Breast epithelium (tissue), 3 donors: Measurements from ENCODE around the gene CFAP119.
"Not testable (repeated sequence)": the region's sequence is repeated elsewhere in the genome, so short reads cannot be mapped to it uniquely, and the experiment has no call there.

Experiments
- POLR2A ChIP-seq: fragments of 450-650 bp; IDR thresholded peaks from one replicate; pipeline ENCODE4 v1.6.1; 2016; ENCODE audit warnings: antibody characterized with exemption, mild to moderate bottlenecking, moderate library complexity
- TF ChIP-seq, protein P1 (sequence below), 3 donors: fragments of 450-650 bp; IDR thresholded peaks; one replicate each; pipeline ENCODE4 v1.5.1; 2016 to 2017; ENCODE audit warnings: antibody characterized with exemption in 3 of 3, mild to moderate bottlenecking in 3 of 3, moderate library complexity in 3 of 3

DNA sequence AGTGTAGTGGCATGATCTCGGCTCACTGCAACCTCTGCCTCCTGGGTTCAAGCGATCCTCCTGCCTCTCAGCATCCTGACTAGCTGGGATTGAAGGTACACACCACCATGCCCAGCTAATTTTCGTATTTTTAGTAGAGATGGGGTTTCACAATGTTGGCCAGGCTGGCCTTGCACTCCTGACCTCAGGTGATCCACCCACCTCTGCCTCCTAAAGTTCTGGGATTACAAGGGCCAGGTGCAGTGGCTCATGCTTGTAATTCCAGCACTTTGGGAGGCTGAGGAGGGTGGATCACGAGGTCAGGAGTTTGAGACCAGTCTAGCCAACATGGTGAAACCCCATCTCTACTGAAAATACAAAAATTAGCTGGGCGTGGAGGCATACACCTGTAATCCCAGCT lies 47.8 kb upstream of the CFAP119 start:
- TF ChIP-seq, protein P1, sequence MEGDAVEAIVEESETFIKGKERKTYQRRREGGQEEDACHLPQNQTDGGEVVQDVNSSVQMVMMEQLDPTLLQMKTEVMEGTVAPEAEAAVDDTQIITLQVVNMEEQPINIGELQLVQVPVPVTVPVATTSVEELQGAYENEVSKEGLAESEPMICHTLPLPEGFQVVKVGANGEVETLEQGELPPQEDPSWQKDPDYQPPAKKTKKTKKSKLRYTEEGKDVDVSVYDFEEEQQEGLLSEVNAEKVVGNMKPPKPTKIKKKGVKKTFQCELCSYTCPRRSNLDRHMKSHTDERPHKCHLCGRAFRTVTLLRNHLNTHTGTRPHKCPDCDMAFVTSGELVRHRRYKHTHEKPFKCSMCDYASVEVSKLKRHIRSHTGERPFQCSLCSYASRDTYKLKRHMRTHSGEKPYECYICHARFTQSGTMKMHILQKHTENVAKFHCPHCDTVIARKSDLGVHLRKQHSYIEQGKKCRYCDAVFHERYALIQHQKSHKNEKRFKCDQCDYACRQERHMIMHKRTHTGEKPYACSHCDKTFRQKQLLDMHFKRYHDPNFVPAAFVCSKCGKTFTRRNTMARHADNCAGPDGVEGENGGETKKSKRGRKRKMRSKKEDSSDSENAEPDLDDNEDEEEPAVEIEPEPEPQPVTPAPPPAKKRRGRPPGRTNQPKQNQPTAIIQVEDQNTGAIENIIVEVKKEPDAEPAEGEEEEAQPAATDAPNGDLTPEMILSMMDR (IDR thresholded peaks at IDR 0.05): not testable (repeated sequence)
- TF ChIP-seq POLR2A: not testable (repeated sequence)
